Progenitor cell of endocrine pancreas (in vitro differentiated cells): Measurements from ENCODE around the gene CASKIN1. TPM values are rescaled to one million over a fixed set of nuclear protein-coding genes. Genes with fewer than 3 reads are reported as not detected.

Experiments
- DNase-seq: peaks from one replicate; pipeline ENCODE4 v3.0.0; 2021; ENCODE audit warnings: low spot score; ENCODE audit not compliant: unreplicated experiment
- H3K27ac Mint-ChIP-seq: 2 replicates; pipeline ENCODE4 v1.8.0; 2021; ENCODE audit warnings: mild to moderate bottlenecking, moderate library complexity, mixed read lengths
- H3K27me3 Mint-ChIP-seq: 2 replicates; pipeline ENCODE4 v1.8.0; 2021; ENCODE audit warnings: mixed read lengths
- H3K36me3 Mint-ChIP-seq: 2 replicates; pipeline ENCODE4 v1.8.0; 2022; ENCODE audit warnings: mixed read lengths; ENCODE audit not compliant: insufficient read depth
- H3K4me1 Mint-ChIP-seq: 2 replicates; pipeline ENCODE4 v1.8.0; 2021; ENCODE audit warnings: low read depth, mixed read lengths
- H3K4me3 Mint-ChIP-seq: 2 replicates; pipeline ENCODE4 v1.8.0; 2021; ENCODE audit warnings: low read depth, mild to moderate bottlenecking, moderate library complexity, mixed read lengths
- H3K9me3 Mint-ChIP-seq: 2 replicates; pipeline ENCODE4 v1.8.0; 2021; ENCODE audit warnings: low read depth, mixed read lengths
- CTCF ChIP-seq: fragments of 200-600 bp; sonication (generic); IDR thresholded peaks from one replicate; pipeline ENCODE4 v1.5.0; 2021; ENCODE audit warnings: antibody characterized with exemption, mild to moderate bottlenecking; ENCODE audit not compliant: unreplicated experiment
- total RNA-seq: library from RNA; stranded (reverse); gene quantifications from 2 replicates; pipeline ENCODE4 v1.2.1, GENCODE V29; 2021

CASKIN1 gene
- total RNA-seq, 1 donor from 2014 or later: 13.1 TPM

- H3K36me3 Mint-ChIP-seq: peaks cover 5% of the 10 kb centered on the region
- H3K27me3 Mint-ChIP-seq: no peaks in the 10 kb centered on the region
- H3K27ac Mint-ChIP-seq: no peak overlapping the region
- H3K9me3 Mint-ChIP-seq: no peaks in the 10 kb centered on the region
- no peak for DNase-seq
- H3K4me1 Mint-ChIP-seq: peaks cover 36% of the 10 kb centered on the region
- H3K4me3 Mint-ChIP-seq: peak overlapping the region; percentile 60
- TF ChIP-seq CTCF: no peak
Measured at GRCh38 chr16:2151188-2152091, 45.0 kb downstream of the CASKIN1 start.

- H3K4me1 Mint-ChIP-seq: peaks cover 32% of the 10 kb centered on the region
- H3K9me3 Mint-ChIP-seq: no peaks in the 10 kb centered on the region
- H3K27me3 Mint-ChIP-seq: peaks cover 4% of the 10 kb centered on the region
- H3K36me3 Mint-ChIP-seq: peaks cover 5% of the 10 kb centered on the region
- TF ChIP-seq CTCF: no peak
- peak overlapping the region; percentile 20 for H3K27ac Mint-ChIP-seq
- H3K4me3 Mint-ChIP-seq: peak overlapping the region; percentile 60
- DNase-seq: no peak
Measured at GRCh38 chr16:2150418-2151187, 45.8 kb downstream of the CASKIN1 start.

- Mint-ChIP-seq H3K4me1 (peaks cover 32% of the 10 kb centered on the region), H3K27ac (no peak overlapping the region), H3K36me3 (peaks cover 5% of the 10 kb centered on the region), H3K27me3 (peaks cover 6% of the 10 kb centered on the region), H3K4me3 (peak overlapping the region; percentile 58), H3K9me3 (no peaks in the 10 kb centered on the region)
- no peak for DNase-seq
- TF ChIP-seq CTCF: no peak
Measured at GRCh38 chr16:2149630-2150417, 46.6 kb downstream of the CASKIN1 start.

- peaks cover 6% of the 10 kb centered on the region for H3K27me3 Mint-ChIP-seq
Measured at GRCh38 chr16:2148714-2149629, 47.4 kb downstream of the CASKIN1 start.

More at GRCh38 chr16:2148714-2149629, 47.4 kb downstream of the CASKIN1 start:
- Mint-ChIP-seq H3K4me1 (peaks cover 24% of the 10 kb centered on the region), H3K9me3 (no peaks in the 10 kb centered on the region), H3K27ac (no peak overlapping the region), H3K4me3 (peak overlapping the region; percentile 58), H3K36me3 (peaks cover 5% of the 10 kb centered on the region)
- peak; percentile 11 for TF ChIP-seq CTCF
- DNase-seq: no peak
